Measurements from ENCODE around the gene FGF6. TPM values are rescaled to one million over a fixed set of nuclear protein-coding genes. Genes with fewer than 3 reads are reported as not detected.

Gene FGF6
- total and polyA plus RNA-seq, 2 of the 13 experiments (the other 11 are each of a cell fraction or from before 2014, with no cell fraction given) = not detected

DNA sequence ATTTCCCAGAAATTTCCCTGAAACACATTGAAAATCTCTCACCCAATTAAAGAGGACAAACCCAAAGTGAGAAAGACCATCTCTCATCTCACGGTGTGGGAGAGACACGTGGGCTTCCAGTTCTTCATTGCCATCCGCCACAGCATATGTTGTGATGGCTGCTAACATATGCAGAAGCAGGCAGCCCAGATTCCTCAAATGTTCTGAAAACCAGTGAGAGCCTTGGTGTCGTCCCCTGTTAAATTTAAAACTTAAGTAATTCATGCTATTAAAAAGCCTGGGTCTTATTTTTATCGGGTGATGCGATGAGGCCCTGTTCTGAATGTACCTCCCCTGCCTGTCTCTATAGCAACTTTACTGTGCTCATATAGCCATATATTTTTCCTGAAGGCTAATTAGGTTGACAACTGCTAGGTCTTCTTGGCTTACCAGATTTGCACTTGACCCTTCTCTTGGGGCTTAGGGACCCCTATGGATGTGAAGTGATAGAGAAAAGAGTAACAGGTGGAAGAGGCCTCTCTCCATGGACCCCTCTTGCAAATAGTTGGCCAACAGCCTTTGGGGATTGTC lies 2.8 kb upstream of the FGF6 start:
- CTCF ChIA-PET (ENCODE audit: low intra/inter-chr PET ratio, low total read pairs) = no interaction called here
- Histone ChIP-seq H3K27ac (ENCODE audit: extremely low read length, insufficient read depth, low read length) (no peak overlapping the region), H3K9ac (ENCODE audit: insufficient read depth, low read depth, low read length) (no peak overlapping the region), H3K4me2 (ENCODE audit: low read depth, low read length) (no peak overlapping the region), H3K79me2 (ENCODE audit: insufficient read depth, low read length) (no peaks in the 10 kb centered on the region), H3K27me3 (ENCODE audit: control insufficient read depth in 1 of 2, insufficient read depth in 2 of 2, low read length in 2 of 2) (peaks cover 5 to 50% of the 10 kb centered on the region in 2 experiments; a peak in 4 of 5 replicates), H2AFZ (ENCODE audit: low read length) (no peak overlapping the region), H3K36me3 (replicated peaks in 1 of 2; ENCODE audit: control insufficient read depth in 1 of 2, insufficient read depth in 2 of 2, low read length in 2 of 2) (no peaks in the 10 kb centered on the region), H3K4me1 (ENCODE audit: insufficient read depth, low read length) (peaks cover 22% of the 10 kb centered on the region), H3K4me3 (replicated peaks in 1 of 3; ENCODE audit: insufficient read depth in 1 of 3, low read depth in 2 of 3, low read length in 3 of 3) (no peak overlapping the region), H4K20me1 (ENCODE audit: insufficient read depth, low read length) (no peaks in the 10 kb centered on the region), H3K9me3 (ENCODE audit: low read length) (no peaks in the 10 kb centered on the region)
- in situ Hi-C loops (cut with HindIII; ENCODE audit: extremely low pct_ligation_motif_present, low pct_unique_long_range_greater_than_20kb) = no loop called here
- DNase-seq (ENCODE audit: low spot score) = no peak
- TF ChIP-seq ZNF501 (CRISPR knock-in tag; IDR thresholded peaks at IDR 0.05) (no peak), HNRNPK (IDR thresholded peaks at IDR 0.05; ENCODE audit: low read depth, low read length, poor library complexity, severe bottlenecking) (no peak), ZNF441 (CRISPR knock-in tag; IDR thresholded peaks at IDR 0.05; ENCODE audit: borderline replicate concordance) (no peak), WIZ (CRISPR knock-in tag; IDR thresholded peaks at IDR 0.05) (no peak), EED (CRISPR knock-in tag; IDR thresholded peaks at IDR 0.05) (no peak), SATB2 (CRISPR knock-in tag; IDR thresholded peaks at IDR 0.05) (no peak), ZNF550 (CRISPR knock-in tag; IDR thresholded peaks at IDR 0.05; ENCODE audit: borderline replicate concordance) (no peak), MIER2 (CRISPR knock-in tag; IDR thresholded peaks at IDR 0.05) (no peak), MAZ (IDR thresholded peaks at IDR 0.05; ENCODE audit: borderline replicate concordance, low read depth, low read length) (no peak), MAZ (CRISPR knock-in tag; IDR thresholded peaks at IDR 0.05; ENCODE audit: low read depth) (no peak), ZMYM2 (CRISPR knock-in tag; IDR thresholded peaks at IDR 0.05) (no peak), SAP130 (CRISPR knock-in tag; IDR thresholded peaks at IDR 0.05; ENCODE audit: low read depth) (no peak), TSC22D2 (CRISPR knock-in tag; IDR thresholded peaks at IDR 0.05; ENCODE audit: borderline replicate concordance) (no peak)
- TF ChIP-seq, protein P1, sequence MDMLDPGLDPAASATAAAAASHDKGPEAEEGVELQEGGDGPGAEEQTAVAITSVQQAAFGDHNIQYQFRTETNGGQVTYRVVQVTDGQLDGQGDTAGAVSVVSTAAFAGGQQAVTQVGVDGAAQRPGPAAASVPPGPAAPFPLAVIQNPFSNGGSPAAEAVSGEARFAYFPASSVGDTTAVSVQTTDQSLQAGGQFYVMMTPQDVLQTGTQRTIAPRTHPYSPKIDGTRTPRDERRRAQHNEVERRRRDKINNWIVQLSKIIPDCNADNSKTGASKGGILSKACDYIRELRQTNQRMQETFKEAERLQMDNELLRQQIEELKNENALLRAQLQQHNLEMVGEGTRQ (IDR thresholded peaks at IDR 0.05; ENCODE audit: low read depth, low read length) = no peak
- TF ChIP-seq, protein P1 (CRISPR knock-in tag; IDR thresholded peaks at IDR 0.05; ENCODE audit: borderline replicate concordance) = no peak
- TF ChIP-seq, protein P2, sequence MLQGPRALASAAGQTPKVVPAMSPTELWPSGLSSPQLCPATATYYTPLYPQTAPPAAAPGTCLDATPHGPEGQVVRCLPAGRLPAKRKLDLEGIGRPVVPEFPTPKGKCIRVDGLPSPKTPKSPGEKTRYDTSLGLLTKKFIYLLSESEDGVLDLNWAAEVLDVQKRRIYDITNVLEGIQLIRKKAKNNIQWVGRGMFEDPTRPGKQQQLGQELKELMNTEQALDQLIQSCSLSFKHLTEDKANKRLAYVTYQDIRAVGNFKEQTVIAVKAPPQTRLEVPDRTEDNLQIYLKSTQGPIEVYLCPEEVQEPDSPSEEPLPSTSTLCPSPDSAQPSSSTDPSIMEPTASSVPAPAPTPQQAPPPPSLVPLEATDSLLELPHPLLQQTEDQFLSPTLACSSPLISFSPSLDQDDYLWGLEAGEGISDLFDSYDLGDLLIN (CRISPR knock-in tag; IDR thresholded peaks at IDR 0.05; ENCODE audit: borderline replicate concordance) = no peak
- TF ChIP-seq, protein P3, sequence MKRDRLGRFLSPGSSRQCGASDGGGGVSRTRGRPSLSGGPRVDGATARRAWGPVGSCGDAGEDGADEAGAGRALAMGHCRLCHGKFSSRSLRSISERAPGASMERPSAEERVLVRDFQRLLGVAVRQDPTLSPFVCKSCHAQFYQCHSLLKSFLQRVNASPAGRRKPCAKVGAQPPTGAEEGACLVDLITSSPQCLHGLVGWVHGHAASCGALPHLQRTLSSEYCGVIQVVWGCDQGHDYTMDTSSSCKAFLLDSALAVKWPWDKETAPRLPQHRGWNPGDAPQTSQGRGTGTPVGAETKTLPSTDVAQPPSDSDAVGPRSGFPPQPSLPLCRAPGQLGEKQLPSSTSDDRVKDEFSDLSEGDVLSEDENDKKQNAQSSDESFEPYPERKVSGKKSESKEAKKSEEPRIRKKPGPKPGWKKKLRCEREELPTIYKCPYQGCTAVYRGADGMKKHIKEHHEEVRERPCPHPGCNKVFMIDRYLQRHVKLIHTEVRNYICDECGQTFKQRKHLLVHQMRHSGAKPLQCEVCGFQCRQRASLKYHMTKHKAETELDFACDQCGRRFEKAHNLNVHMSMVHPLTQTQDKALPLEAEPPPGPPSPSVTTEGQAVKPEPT (CRISPR knock-in tag; IDR thresholded peaks at IDR 0.05; ENCODE audit: low read depth) = no peak
- 36% methylated on average over 6 of the region's 6 CpGs for WGBS (ENCODE audit: low lambda C conversion rate)
- no peak for FAIRE-seq
- no TSS peak for BruUV-seq (replicated peaks)
- ATAC-seq = no peak
- intact Hi-C loops (cut with micrococcal nuclease; ENCODE audit: unreplicated experiment) = no loop called here
- POLR2A ChIA-PET = no interaction called here
